GM18502 (cell line): ENCODE data around the gene CPNE5.

Experiments used
- ATAC-seq: cut with Tn5 transposase; IDR thresholded peaks from one replicate; pipeline ENCODE4 v1.9.1; 2021; ENCODE audit warnings: mild to moderate bottlenecking; ENCODE audit not compliant: unreplicated experiment, poor library complexity

The CPNE5 gene

GRCh38 chr6:36838896-36839748 lies at the start of gene CPNE5:
Gene CPNE5 (minus strand): TSS chr6:36839444. CDS start chr6:36839377, 67 bp downstream.
- ATAC-seq: no peak

GRCh38 chr6:36888115-36888643 lies 48.9 kb upstream of the CPNE5 start:
- ATAC-seq: no peak

GRCh38 chr6:36886950-36887618 lies 47.8 kb upstream of the CPNE5 start:
- no peak for ATAC-seq

- ATAC-seq: peak; percentile 97
Measured at GRCh38 chr6:36885461-36886401, 46.5 kb upstream of the CPNE5 start, which contains the start of gene C6orf89. Gene C6orf89 (plus strand): TSS chr6:36885952. CDS start chr6:36899445, 13,493 bp downstream.

- ATAC-seq: no peak
Measured at GRCh38 chr6:36884610-36885009, 45.4 kb upstream of the CPNE5 start.

GRCh38 chr6:36875250-36875633 lies 36.0 kb upstream of the CPNE5 start:
- ATAC-seq: no peak

- peak; percentile 80 for ATAC-seq
Measured at GRCh38 chr6:36874443-36875249, 35.4 kb upstream of the CPNE5 start, which contains the start of gene PPIL1. Gene PPIL1 (minus strand): TSS chr6:36874803. CDS start chr6:36874772, 31 bp downstream.

GRCh38 chr6:36873612-36874442 lies 34.6 kb upstream of the CPNE5 start:
- no peak for ATAC-seq

- no peak for ATAC-seq
Measured at GRCh38 chr6:36873115-36873514, 33.9 kb upstream of the CPNE5 start.

- no peak for ATAC-seq
Measured at GRCh38 chr6:36871686-36872085, 32.4 kb upstream of the CPNE5 start.

GRCh38 chr6:36867471-36868224 lies 28.4 kb upstream of the CPNE5 start:
- no peak for ATAC-seq

GRCh38 chr6:36865835-36866234 lies 26.6 kb upstream of the CPNE5 start:
- no peak for ATAC-seq

- no peak for ATAC-seq
Measured at GRCh38 chr6:36863670-36864540, 24.7 kb upstream of the CPNE5 start.

GRCh38 chr6:36862848-36863382 lies 23.7 kb upstream of the CPNE5 start:
- ATAC-seq: no peak

- no peak for ATAC-seq
Measured at GRCh38 chr6:36862164-36862847, 23.1 kb upstream of the CPNE5 start.

- no peak for ATAC-seq
Measured at GRCh38 chr6:36860126-36860525, 20.9 kb upstream of the CPNE5 start.
